Pancreas (tissue), 10 donors: ENCODE measurements around the gene TANC1. TPM values are rescaled to one million over a fixed set of nuclear protein-coding genes. Genes with fewer than 3 reads are reported as not detected.

Source experiments
- ATAC-seq, 4 donors: fragments of 200-7000 bp; cut with Tn5 transposase; one replicate each; pipeline versions ENCODE4 v1.8.0 to v1.9.1; 2020; ENCODE audit warnings: mild to moderate bottlenecking in 4 of 4, moderate library complexity in 4 of 4
- DNase-seq, 6 donors: peaks; one replicate each; pipeline ENCODE4 v3.0.0-alpha.2; 2020
- FAIRE-seq: peaks from 2 replicates; lab custom pipeline; 2012; peaks lifted over from hg19 to GRCh38; lab: Jason Lieb, UNC
- H3K27ac ChIP-seq, 4 donors: fragments of 200-600 bp; sonication (generic); 1 replicate in 3 of 4; 2 replicates in 1 of 4; pipeline versions ENCODE4 v1.5.0 to v1.8.0; 2020
- H3K27me3 ChIP-seq, 4 donors: fragments of 200-600 bp; one replicate each; pipeline ENCODE4 v1.8.0; 2021
- H3K36me3 ChIP-seq, 3 donors: fragments of 200-600 bp; sonication (generic) in 1 of 3; one replicate each; pipeline versions ENCODE4 v1.5.0 to v1.8.0; 2020 to 2021
- H3K4me1 ChIP-seq, 3 donors: fragments of 200-600 bp; one replicate each; pipeline ENCODE4 v1.8.0; 2021
- H3K4me3 ChIP-seq, 4 donors: fragments of 200-600 bp; sonication (generic) in 2 of 4; one replicate each; pipeline versions ENCODE4 v1.5.0 to v1.8.0; 2020 to 2021
- H3K9me3 ChIP-seq, 4 donors: fragments of 200-600 bp; one replicate each; pipeline ENCODE4 v1.8.0; 2021
- WGBS, 2 donors: extraction: QIAGEN DNeasy Blood & Tissue Kit; methylation state at CpG; one replicate each; pipeline ENCODE4 v1.1.7; 2013; 5-methylcytosine and 5-hydroxymethylcytosine counted together
- intact Hi-C, 3 donors: fragments of 100-400 bp; cut with DNase I; formaldehyde crosslinking; loops; one replicate each; pipeline versions ENCODE4 v1.11.1 to v1.14.2; 2022
- polyA plus RNA-seq, 2 donors: library from polyadenylated mRNA; stranded (reverse); fragments of 200-250 nt; gene quantifications; one replicate each; pipeline ENCODE4 v1.2.3, GENCODE V29; 2013
- total RNA-seq, 6 donors: library from RNA; stranded (reverse); fragmentation: NEBNext Ultra II Directional in 4 of 6; extraction: Animal tissue kit (Norgen Biotek cat#: 25700) in 4 of 6; gene quantifications; one replicate each; pipeline versions ENCODE4 v1.2.1 to v1.2.4, GENCODE V29; 2021 to 2023
- TF ChIP-seq, protein P1 (sequence below), 4 donors: fragments of 200-600 bp; sonication (generic) in 3 of 4; IDR thresholded peaks; one replicate each; pipeline versions ENCODE4 v1.5.0 to v1.8.0; 2021; ENCODE audit warnings: antibody characterized with exemption in 4 of 4
- donor health status: healthy with polysubstance abuse.
- donor health status: DM: no; HTN: no; CAD: no; lungs with moderate emphysema.
- donor health status: DM: no; HTN: no; CAD: no.
- donor health status: control.
- donor health status: control.
- donor health status: Bipolar disorder and iron deficiency.
- donor health status: DM: yes; HTN: yes; CAD: no.
- donor health status: DM: no; HTN: no; CAD: no.
- donor health status: DM: no; HTN: no; CAD: no.
- donor health status: DM: yes; HTN: yes; CAD: no.

Gene TANC1
- total and polyA plus RNA-seq, 8 donors: 9.0 to 17.6 (median 10.5) TPM

DNA sequence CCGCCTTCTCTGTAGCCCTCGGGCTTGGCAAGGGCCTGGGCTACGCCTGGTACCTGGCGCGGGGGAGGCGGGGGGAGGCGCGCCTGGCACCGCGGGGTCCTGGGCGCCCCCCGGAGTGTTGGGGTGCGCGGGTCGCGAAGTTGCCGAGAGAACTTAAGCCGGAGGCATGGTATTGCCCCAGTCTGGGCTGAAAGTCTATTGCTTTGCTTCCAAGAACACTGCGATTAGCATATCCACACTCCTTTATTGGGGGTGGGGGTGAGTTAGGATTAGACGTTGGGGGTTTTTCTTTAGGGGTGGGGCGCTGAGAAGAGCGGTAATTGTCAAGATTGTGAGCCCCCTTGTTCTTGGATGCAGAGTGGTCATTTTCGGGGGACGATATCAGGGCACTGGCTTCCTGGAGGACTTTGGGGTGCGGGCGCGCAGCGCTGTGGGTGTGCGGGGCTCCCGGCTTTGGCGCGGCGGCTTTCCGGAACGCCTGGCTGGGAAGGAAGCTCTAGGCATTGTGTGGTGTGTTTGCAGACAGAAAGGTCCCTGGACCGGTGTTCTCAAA lies 798 bp downstream of the TANC1 start:
- no peak for DNase-seq
- H3K9me3 ChIP-seq: no peaks in the 10 kb centered on the region
- no peak for FAIRE-seq
- intact Hi-C loops: no loop called here
- peak overlapping the region; percentile 84 to 89 (median 87) for H3K27ac ChIP-seq
- H3K4me3 ChIP-seq: peak overlapping the region; percentile 74 to 88 (median 82)
- WGBS, 2 donors: 0 to 1% methylated on average over 35 to 36 of the region's 36 CpGs
- ATAC-seq: peak; percentile 22 to 47 (median 34)
- H3K27me3 ChIP-seq: no peaks in the 10 kb centered on the region
- peaks cover 0 to 27% (median 13%) of the 10 kb centered on the region in 3 donors for H3K4me1 ChIP-seq
- TF ChIP-seq, protein P1, sequence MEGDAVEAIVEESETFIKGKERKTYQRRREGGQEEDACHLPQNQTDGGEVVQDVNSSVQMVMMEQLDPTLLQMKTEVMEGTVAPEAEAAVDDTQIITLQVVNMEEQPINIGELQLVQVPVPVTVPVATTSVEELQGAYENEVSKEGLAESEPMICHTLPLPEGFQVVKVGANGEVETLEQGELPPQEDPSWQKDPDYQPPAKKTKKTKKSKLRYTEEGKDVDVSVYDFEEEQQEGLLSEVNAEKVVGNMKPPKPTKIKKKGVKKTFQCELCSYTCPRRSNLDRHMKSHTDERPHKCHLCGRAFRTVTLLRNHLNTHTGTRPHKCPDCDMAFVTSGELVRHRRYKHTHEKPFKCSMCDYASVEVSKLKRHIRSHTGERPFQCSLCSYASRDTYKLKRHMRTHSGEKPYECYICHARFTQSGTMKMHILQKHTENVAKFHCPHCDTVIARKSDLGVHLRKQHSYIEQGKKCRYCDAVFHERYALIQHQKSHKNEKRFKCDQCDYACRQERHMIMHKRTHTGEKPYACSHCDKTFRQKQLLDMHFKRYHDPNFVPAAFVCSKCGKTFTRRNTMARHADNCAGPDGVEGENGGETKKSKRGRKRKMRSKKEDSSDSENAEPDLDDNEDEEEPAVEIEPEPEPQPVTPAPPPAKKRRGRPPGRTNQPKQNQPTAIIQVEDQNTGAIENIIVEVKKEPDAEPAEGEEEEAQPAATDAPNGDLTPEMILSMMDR (IDR thresholded peaks at IDR 0.05): no peak
- no peaks in the 10 kb centered on the region for H3K36me3 ChIP-seq

DNA sequence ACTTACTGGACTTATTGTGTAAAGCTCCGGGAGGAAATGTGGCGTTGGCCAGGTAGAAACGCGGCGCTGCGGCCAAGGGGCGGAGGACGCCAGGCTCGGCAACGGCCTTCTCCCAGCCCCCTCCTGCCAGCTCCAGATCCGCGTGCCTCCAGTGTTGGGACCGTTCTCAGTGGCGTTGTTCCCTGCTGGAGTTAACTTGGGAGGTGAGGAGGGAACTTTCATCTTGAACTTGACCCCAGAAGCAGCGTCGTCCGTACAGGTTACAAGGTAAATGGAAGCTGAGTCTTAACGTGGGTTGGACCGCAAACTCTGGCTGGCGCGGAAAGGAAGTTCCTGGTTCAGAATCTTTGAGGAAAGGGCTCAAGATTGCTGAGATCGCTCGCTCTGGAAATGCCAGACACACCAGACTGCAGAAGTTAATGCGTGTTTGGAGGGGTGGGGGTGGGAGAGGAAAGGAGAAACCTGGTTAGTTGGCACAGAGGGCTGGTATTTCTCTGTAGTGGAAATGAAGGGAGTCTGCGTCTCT lies 1.3 kb downstream of the TANC1 start:
- intact Hi-C loops: no loop called here
- Histone ChIP-seq H3K4me3 (peak overlapping the region; percentile 74 to 88 (median 82)), H3K36me3 (no peaks in the 10 kb centered on the region), H3K27ac (peak overlapping the region; percentile 84 to 89 (median 87)), H3K27me3 (no peaks in the 10 kb centered on the region), H3K9me3 (no peaks in the 10 kb centered on the region), H3K4me1 (peaks cover 0 to 27% (median 13%) of the 10 kb centered on the region in 3 donors)
- ATAC-seq (peak; percentile 41 to 54 (median 48)), FAIRE-seq (no peak), DNase-seq (peak; percentile 50 to 82 (median 56))
- TF ChIP-seq, protein P1 (IDR thresholded peaks at IDR 0.05): no peak
- 1% methylated on average over 25 of the region's 25 CpGs for WGBS, 2 donors

DNA sequence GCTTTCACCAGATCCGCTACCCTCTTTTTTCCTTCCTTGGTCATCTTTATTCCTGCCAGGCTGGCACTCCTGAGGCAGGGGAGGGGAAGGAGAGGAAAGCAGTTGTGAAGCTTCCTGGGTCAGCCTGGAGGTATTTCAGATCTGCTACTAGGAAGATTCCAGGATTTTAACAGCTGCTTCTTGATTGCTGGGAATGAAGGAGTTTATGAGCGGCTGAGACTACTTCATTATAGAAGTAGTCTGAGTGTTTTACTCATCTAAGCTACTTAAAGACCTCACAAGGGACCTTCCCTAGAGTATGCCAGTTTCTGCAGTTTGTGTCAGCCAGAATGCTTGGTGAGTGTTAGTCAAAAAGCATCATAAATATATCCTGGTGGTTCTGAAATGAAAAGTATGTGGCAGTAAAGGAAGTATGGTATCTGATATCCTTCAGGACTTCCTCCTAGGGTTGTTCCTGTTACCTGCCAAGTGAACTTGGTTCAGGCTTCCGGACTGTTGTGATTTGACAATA lies 1.9 kb downstream of the TANC1 start:
- Histone ChIP-seq H3K4me3 (peak overlapping the region; percentile 74 to 88 (median 82)), H3K27me3 (no peaks in the 10 kb centered on the region), H3K4me1 (peaks cover 0 to 27% (median 13%) of the 10 kb centered on the region in 3 donors), H3K27ac (peak overlapping the region; percentile 84 to 89 (median 87)), H3K9me3 (no peaks in the 10 kb centered on the region), H3K36me3 (no peaks in the 10 kb centered on the region)
- FAIRE-seq (no peak), ATAC-seq (no peak), DNase-seq (no peak)
- WGBS, 2 donors: 11 to 17% methylated on average over 3 of the region's 3 CpGs
- TF ChIP-seq, protein P1 (IDR thresholded peaks at IDR 0.05): no peak
- intact Hi-C loops: no loop called here

DNA sequence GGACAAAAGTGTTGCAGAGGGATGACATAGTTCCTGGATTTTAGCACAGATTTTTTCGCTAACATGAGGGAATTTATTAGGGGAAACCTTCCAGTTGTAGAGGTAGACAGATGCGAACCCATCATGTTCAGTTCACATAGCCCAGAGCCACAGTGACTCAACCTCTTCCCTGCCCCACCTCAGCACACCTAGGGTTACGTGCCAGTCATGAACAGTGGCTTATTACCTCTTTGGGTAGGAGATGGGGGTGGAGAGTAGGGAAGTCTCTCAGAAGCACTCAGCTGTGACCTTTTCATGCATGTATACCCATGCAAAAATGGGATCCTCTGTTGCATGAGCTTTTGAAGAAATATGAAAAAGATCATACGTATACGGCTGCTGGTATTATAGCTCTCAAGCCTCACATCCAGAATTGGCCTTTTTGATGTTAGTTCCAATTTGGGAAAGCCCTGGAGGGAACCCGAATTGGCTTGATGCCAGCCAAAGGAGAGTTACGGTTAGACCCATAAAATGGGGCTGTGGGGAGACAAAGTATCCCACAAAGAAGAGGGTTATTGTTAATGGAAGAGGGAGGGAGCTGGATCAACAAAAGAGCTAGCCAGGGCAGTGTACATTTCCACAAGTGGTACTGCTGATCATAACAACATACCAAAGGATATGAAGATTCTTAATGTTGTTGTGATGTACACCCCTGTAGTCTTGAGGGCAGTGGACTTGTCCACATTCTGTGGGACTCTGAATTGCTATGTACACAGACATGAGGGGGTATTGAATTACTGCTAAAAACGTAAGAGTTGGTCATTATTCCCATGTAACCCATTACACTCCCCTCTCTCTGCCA lies 4.9 kb downstream of the TANC1 start:
- WGBS, 2 donors: 67 to 73% methylated on average over 8 of the region's 8 CpGs
- no peaks in the 10 kb centered on the region for H3K27me3 ChIP-seq
- ATAC-seq (no peak), DNase-seq (no peak), FAIRE-seq (no peak)
- no peak overlapping the region for H3K4me3 ChIP-seq
- H3K9me3 ChIP-seq: no peaks in the 10 kb centered on the region
- H3K27ac ChIP-seq: no peak overlapping the region
- peaks cover 0 to 24% (median 13%) of the 10 kb centered on the region in 3 donors for H3K4me1 ChIP-seq
- intact Hi-C loops: no loop called here
- H3K36me3 ChIP-seq: no peaks in the 10 kb centered on the region
- TF ChIP-seq, protein P1 (IDR thresholded peaks at IDR 0.05): no peak
